Heart left ventricle (tissue), 16 donors: ENCODE data around the gene APMAP. TPM values are rescaled to one million over a fixed set of nuclear protein-coding genes. Genes with fewer than 3 reads are reported as not detected.
A peak's percentile ranks its signal among the peaks of the same experiment; 100 is the strongest.

Experiments
- ATAC-seq, 4 donors: fragments of 200-7000 bp; cut with Tn5 transposase; one replicate each; pipeline ENCODE4 v1.9.1; 2020 to 2022; ENCODE audit warnings: moderate library complexity in 4 of 4, mild to moderate bottlenecking in 3 of 4, moderate number of reproducible peaks in 1 of 4
- DNase-seq, 5 donors: peaks; one replicate each; pipeline ENCODE4 v3.0.0-alpha.2; 2020
- H3K27ac ChIP-seq, 12 donors: fragments of 200-600 bp; sonication (generic) in 4 of 12; one replicate each; pipeline versions ENCODE4 v1.5.0 to v1.8.0; 2016 to 2022; ENCODE audit warnings: mild to moderate bottlenecking in 2 of 12
- H3K27me3 ChIP-seq, 9 donors: fragments of 200-600 bp; sonication (generic) in 2 of 9; one replicate each; pipeline versions ENCODE4 v1.5.1 to v1.8.0; 2016 to 2022; ENCODE audit warnings: mild to moderate bottlenecking in 3 of 9
- H3K36me3 ChIP-seq, 9 donors: fragments of 200-600 bp; sonication (generic) in 2 of 9; one replicate each; pipeline versions ENCODE4 v1.5.0 to v1.8.0; 2018 to 2022; ENCODE audit warnings: mild to moderate bottlenecking in 2 of 9
- H3K4me1 ChIP-seq, 12 donors: fragments of 200-600 bp; sonication (generic) in 4 of 12; one replicate each; pipeline versions ENCODE4 v1.5.0 to v1.8.0; 2016 to 2022; ENCODE audit warnings: mild to moderate bottlenecking in 3 of 12
- H3K4me3 ChIP-seq, 12 donors: fragments of 200-600 bp; sonication (generic) in 4 of 12; one replicate each; pipeline versions ENCODE4 v1.5.0 to v1.8.0; 2017 to 2022; ENCODE audit warnings: mild to moderate bottlenecking in 9 of 12, moderate library complexity in 4 of 12
- H3K9me3 ChIP-seq, 12 donors: fragments of 200-600 bp; sonication (generic) in 4 of 12; one replicate each; pipeline versions ENCODE4 v1.5.0 to v1.8.0; 2016 to 2022; ENCODE audit warnings: mild to moderate bottlenecking in 1 of 12
- POLR2A ChIP-seq, 2 donors: fragments of 450-650 bp; IDR thresholded peaks; one replicate each; pipeline ENCODE4 v1.6.1; 2017; ENCODE audit warnings: antibody characterized with exemption in 2 of 2, mild to moderate bottlenecking in 2 of 2, moderate library complexity in 2 of 2
- WGBS, 4 donors: extraction: QIAGEN DNeasy Blood & Tissue Kit in 2 of 4; methylation state at CpG; one replicate each; pipeline versions ENCODE4 v1.1.5 to v1.1.7; 2013 to 2018; 5-methylcytosine and 5-hydroxymethylcytosine counted together
- intact Hi-C, 10 donors: fragments of 100-400 bp; cut with DNase I; formaldehyde crosslinking; loops; one replicate each; pipeline versions ENCODE4 v1.11.1 to v1.14.2; 2022
- polyA plus RNA-seq, 2 donors: library from polyadenylated mRNA; stranded (reverse); fragments of 200-250 nt; gene quantifications; one replicate each; pipeline ENCODE4 v1.2.3, GENCODE V29; 2013
- total RNA-seq, 9 donors: library from RNA; depleted of rRNA in 2 of 9; stranded (reverse); fragments of >200 nt in 2 of 9; fragmentation: NEBNext Ultra II Directional in 3 of 9; extraction: Animal tissue kit (Norgen Biotek cat#: 25700) in 3 of 9; gene quantifications; one replicate each; pipeline versions ENCODE4 v1.1.0 to v1.2.4, GENCODE V29; 2016 to 2023
- TF ChIP-seq, protein P1 (sequence below), 12 donors: fragments of 200-600 bp; sonication (generic) in 4 of 12; IDR thresholded peaks; one replicate each; pipeline versions ENCODE4 v1.5.0 to v1.8.0; 2018 to 2022; ENCODE audit warnings: antibody characterized with exemption in 12 of 12, mild to moderate bottlenecking in 5 of 12
- donor health status: ischemic (EF 13 %, LVEDD 7.1; RV severe dilation, severe dysfunction).
- donor health status: healthy with polysubstance abuse.
- donor health status: DM: no; HTN: yes; CAD: no.
- donor health status: DM: no; HTN: no; CAD: no.
- donor health status: ischemic (EF 25% LVEDD 6.9; RV normal size, moderate dysfunction).
- donor health status: ischemic (EF 25% LVEDD 5.7; RV mildly dilated, moderate dysfunction).
- donor health status: healthy.
- donor health status: DM: yes; HTN: yes; CAD: no.
- donor health status: ischemic (EF 35%, LVEDD 5.7; RV mildly dilated, moderate dysfunction).
- donor health status: nonischemic (EF 11% LVEDD 7.7; RV severe dilation, severe dysfunction).
- donor health status: DM: yes; HTN: yes; CAD: no.
- donor health status: PGD.
- donor health status: ischemic (EF 29% LVEDD 5.4; RV normal size, mild dysfunction).
- donor health status: nonischemic (EF 23%, LVEDD 6.1; RV moderate dilation, normal function).

The APMAP gene
- total and polyA plus RNA-seq, 11 donors: 16.2 to 61.3 (median 31.9) TPM

- H3K9me3 ChIP-seq: no peaks in the 10 kb centered on the region
- peaks cover 0 to 89% (median 73%) of the 10 kb centered on the region in 9 donors for H3K36me3 ChIP-seq
- intact Hi-C loops: loop anchor here in 1 of 10 donors (10.0 kb wide), 1 partner anchor 54 kb away; no protein-coding TSS in a partner anchor
- no peak overlapping the region for H3K4me3 ChIP-seq
- no peaks in the 10 kb centered on the region for H3K27me3 ChIP-seq
- peaks cover 0 to 46% (median 13%) of the 10 kb centered on the region in 12 donors for H3K4me1 ChIP-seq
- no peak overlapping the region for H3K27ac ChIP-seq
- DNase-seq (peak in 2 of 5 donors; percentile 14 to 20), ATAC-seq (no peak)
- TF ChIP-seq, protein P1, sequence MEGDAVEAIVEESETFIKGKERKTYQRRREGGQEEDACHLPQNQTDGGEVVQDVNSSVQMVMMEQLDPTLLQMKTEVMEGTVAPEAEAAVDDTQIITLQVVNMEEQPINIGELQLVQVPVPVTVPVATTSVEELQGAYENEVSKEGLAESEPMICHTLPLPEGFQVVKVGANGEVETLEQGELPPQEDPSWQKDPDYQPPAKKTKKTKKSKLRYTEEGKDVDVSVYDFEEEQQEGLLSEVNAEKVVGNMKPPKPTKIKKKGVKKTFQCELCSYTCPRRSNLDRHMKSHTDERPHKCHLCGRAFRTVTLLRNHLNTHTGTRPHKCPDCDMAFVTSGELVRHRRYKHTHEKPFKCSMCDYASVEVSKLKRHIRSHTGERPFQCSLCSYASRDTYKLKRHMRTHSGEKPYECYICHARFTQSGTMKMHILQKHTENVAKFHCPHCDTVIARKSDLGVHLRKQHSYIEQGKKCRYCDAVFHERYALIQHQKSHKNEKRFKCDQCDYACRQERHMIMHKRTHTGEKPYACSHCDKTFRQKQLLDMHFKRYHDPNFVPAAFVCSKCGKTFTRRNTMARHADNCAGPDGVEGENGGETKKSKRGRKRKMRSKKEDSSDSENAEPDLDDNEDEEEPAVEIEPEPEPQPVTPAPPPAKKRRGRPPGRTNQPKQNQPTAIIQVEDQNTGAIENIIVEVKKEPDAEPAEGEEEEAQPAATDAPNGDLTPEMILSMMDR (IDR thresholded peaks at IDR 0.05): no peak
- WGBS, 4 donors: 81 to 92% (median 86%) methylated on average over 6 of the region's 6 CpGs
Observed at GRCh38 chr20:25018841-25019240, 26.3 kb upstream of the APMAP start.

GRCh38 chr20:25018425-25018824, 25.9 kb upstream of the APMAP start:
- H3K27me3 ChIP-seq: no peaks in the 10 kb centered on the region
- intact Hi-C loops: loop anchor here in 1 of 10 donors (10.0 kb wide), 1 partner anchor 54 kb away; no protein-coding TSS in a partner anchor
- H3K9me3 ChIP-seq: no peaks in the 10 kb centered on the region
- ATAC-seq: no peak
- H3K4me1 ChIP-seq: peaks cover 0 to 42% (median 13%) of the 10 kb centered on the region in 12 donors
- 89 to 90% (median 89%) methylated on average over 2 of the region's 2 CpGs for WGBS, 4 donors
- DNase-seq: peak in 1 of 5 donors; percentile 5
- H3K36me3 ChIP-seq: peaks cover 0 to 89% (median 77%) of the 10 kb centered on the region in 9 donors
- TF ChIP-seq, protein P1 (IDR thresholded peaks at IDR 0.05): no peak
- no peak for TF ChIP-seq POLR2A (IDR thresholded peaks at IDR 0.05)
- H3K4me3 ChIP-seq: no peak overlapping the region
- no peak overlapping the region for H3K27ac ChIP-seq

DNA sequence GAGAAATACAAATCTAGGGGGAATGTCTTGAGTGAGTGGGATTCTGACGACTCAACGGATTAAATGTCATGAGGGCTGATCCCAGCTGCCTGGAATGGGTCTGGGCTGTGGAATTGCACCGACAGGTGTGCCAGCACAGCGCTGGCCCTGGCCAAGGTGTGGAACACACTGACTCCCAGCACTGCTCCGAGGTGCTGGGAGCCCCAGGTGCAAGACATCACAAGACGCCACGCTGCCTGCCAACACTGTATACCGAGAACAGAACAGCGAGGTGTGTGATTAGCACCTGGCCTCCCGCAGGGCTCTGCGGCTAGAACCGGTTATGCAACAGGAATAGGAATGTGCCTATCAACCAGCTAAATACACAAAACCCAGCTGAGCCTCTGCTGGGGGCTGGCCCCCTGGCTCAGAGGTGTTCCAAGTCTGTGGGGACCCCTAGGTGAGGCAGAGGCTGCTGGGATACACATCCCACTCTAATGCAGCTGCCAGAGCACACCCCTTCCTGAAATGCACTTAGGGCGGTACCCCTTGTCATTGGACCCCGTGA, 24.8 kb upstream of the APMAP start:
- TF ChIP-seq, protein P1 (IDR thresholded peaks at IDR 0.05): no peak
- TF ChIP-seq POLR2A (IDR thresholded peaks at IDR 0.05): no peak
- no peaks in the 10 kb centered on the region for H3K27me3 ChIP-seq
- ATAC-seq: no peak
- H3K4me3 ChIP-seq: no peak overlapping the region
- DNase-seq: peak in 3 of 5 donors; percentile 15 to 20 (median 20)
- 65 to 74% (median 71%) methylated on average over 12 to 14 of the region's 14 CpGs for WGBS, 4 donors
- H3K27ac ChIP-seq: peak overlapping the region in 1 of 12 donors; percentile 18
- H3K4me1 ChIP-seq: peaks cover 0 to 35% (median 6%) of the 10 kb centered on the region in 12 donors
- peaks cover 0 to 90% (median 77%) of the 10 kb centered on the region in 9 donors for H3K36me3 ChIP-seq
- intact Hi-C loops: loop anchor here in 1 of 10 donors (10.0 kb wide), 1 partner anchor 53 kb away; no protein-coding TSS in a partner anchor
- H3K9me3 ChIP-seq: no peaks in the 10 kb centered on the region

GRCh38 chr20:25016471-25016870, 23.9 kb upstream of the APMAP start:
- intact Hi-C loops: loop anchor here in 2 of 10 donors (1.0 to 10.0 kb wide), 2 partner anchors 12 to 52 kb away; no protein-coding TSS in a partner anchor
- 81 to 89% (median 85%) methylated on average over 10 to 11 of the region's 11 CpGs for whole genome bisulfite sequencing, 4 donors
- TF ChIP-seq POLR2A (IDR thresholded peaks at IDR 0.05): no peak
- TF ChIP-seq, protein P1 (IDR thresholded peaks at IDR 0.05): no peak
- Histone ChIP-seq H3K4me1 (peaks cover 0 to 35% (median 6%) of the 10 kb centered on the region in 12 donors), H3K27me3 (no peaks in the 10 kb centered on the region), H3K36me3 (peaks cover 0 to 96% (median 85%) of the 10 kb centered on the region in 9 donors), H3K9me3 (no peaks in the 10 kb centered on the region), H3K4me3 (no peak overlapping the region), H3K27ac (no peak overlapping the region)
- peak in 3 of 5 donors; percentile 8 to 24 (median 12) for DNase-seq
- no peak for ATAC-seq
